Amniotic epithelial cell (primary cell): ENCODE measurements around the gene INPP4B.
"Not testable (repeated sequence)": the region's sequence is repeated elsewhere in the genome, so short reads cannot be mapped to it uniquely, and the experiment has no call there.

ENCODE experiments used
- DNase-seq: peaks from one replicate; pipeline ENCODE4 v3.0.0-alpha.2; 2010; ENCODE audit warnings: low read depth

INPP4B gene

DNA sequence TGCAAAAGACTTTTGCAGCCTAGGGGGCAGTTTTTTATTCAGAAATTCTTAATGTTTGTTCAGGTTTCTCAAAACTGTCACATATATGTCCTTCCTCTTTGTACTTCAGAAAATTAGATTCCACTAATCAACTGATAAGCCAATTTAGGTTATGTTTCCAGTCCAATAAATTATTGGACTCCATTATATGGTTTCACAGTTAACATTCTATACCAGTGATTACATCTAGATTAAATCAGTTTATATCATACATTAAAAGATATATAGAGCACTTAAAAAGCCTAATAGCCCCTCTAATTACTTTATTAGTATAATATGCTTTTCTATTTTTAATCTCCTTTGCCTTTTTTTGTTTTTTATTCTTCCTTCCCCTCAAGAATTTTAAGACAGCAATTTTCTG, 434.1 kb downstream of the INPP4B start:
- DNase-seq, result no peak

DNA sequence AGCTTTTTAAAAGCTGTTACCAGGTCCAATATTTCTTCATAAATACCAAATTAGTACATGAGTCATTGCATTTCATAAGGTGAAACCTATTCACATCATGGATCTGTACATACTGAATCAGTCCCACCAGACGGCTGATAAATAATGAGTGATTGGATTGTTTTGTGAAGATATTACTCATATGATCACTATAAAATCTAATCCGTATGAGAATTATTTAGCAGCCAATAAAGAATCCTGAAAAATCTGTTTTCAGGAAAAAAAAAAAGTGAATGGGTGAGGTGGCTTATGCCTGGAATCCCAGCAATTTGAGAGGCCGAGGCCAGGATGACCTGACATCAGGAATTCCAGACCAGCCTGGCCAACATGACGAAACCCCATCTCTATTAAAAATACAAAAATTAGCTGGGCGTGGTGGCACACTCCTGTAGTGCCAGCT, 438.1 kb downstream of the INPP4B start:
- DNase-seq, result peak; percentile 63

DNA sequence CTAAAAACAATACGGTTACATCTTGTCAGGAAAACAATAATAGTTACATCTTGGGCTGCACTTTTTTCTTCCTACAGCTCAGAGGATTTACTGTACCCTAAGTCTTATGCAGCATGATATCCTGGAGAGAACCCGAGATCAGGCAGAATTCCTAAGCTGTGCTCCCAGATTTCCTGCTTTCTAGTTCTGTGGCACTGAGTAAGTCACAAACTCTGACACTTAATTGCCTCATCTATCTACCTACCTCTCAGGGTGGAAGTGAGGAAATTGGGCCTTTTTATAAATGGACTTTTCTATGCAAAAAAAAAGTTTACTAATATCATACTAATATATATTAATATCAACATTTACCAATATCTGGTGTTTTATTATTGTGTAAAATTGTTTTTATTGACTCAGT, 438.5 kb downstream of the INPP4B start:
- DNase-seq, result peak; percentile 56

DNA sequence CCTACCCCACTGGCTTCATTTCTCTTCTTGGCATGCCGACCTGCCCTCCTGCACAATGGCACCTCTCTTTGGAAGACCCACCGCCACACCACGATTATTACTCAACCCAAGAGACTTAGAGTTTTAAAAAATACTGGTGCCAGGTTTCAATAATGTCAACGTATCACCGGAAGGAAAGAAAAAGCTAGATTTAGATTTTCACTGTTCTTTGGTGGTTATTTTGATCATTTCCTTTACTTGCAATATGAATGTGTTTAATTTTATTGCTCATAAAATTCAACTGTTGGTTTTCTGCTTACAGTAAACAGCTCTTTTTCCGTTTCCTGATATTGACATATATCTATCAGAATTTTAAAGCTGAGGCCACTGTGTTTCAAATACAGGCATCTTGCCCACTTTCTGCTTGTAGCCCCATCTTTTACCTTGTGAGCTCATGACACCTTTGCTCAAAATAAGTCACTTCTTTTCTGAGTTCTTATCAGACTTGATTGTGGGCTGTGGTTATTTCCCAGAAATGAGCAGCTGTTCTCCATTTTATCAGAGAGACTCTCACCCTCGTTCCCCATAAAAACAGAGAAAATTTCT, 439.1 kb downstream of the INPP4B start:
- DNase-seq, result peak; percentile 36

DNA sequence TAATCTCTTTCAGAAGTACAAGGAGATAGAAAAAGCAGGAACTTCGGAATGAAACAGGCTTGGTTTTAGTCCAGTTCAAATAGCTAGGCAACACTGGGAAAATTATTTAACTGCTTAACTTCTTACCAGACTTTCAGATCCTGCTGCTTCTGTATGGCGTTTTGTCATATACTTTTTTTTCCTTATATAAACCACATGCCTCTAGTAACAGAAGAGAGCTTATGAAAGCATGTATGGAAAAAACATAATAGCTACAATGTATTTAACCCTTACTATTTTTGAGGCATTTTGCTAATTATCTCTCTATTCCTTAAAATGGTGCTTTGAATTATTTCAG, 439.6 kb downstream of the INPP4B start:
- no peak for DNase-seq

DNA sequence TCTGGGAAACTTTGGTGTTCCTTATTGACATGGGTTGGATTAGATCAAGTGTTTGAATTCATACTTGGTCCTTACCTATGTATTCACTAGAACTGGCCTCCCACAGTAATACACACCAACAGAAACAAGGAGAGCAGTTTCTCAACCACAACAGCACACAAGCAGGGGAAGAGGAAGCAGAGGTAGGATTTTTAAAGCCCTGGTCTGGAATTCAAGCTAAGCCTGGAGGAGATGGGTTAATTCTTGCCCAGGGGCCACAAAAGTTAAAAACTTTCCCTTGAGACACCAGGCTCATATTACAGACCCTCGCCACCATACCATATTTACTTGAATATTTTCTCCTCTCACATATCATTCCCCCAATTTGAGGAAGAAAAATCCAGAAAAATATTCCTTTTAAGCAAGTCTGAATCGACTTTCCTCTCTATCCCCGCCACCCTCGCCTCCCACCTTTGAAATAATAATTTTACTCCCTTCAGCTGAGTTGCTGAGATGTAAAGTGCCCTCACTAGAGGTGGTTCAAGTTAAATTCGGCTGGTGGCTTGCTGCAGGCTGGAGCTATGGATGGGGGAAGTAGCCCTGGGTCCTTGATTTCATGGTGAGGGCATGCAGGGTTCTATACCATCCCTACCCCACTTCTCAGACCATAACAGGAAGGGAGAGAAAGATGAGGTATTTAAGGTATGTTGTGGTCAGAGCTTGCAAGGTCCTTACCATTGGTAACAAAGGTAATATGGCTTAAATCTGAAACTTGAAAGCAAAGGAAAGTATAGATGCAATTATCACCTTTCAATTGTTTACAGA, 440.2 kb downstream of the INPP4B start:
- peak; percentile 45 for DNase-seq

DNA sequence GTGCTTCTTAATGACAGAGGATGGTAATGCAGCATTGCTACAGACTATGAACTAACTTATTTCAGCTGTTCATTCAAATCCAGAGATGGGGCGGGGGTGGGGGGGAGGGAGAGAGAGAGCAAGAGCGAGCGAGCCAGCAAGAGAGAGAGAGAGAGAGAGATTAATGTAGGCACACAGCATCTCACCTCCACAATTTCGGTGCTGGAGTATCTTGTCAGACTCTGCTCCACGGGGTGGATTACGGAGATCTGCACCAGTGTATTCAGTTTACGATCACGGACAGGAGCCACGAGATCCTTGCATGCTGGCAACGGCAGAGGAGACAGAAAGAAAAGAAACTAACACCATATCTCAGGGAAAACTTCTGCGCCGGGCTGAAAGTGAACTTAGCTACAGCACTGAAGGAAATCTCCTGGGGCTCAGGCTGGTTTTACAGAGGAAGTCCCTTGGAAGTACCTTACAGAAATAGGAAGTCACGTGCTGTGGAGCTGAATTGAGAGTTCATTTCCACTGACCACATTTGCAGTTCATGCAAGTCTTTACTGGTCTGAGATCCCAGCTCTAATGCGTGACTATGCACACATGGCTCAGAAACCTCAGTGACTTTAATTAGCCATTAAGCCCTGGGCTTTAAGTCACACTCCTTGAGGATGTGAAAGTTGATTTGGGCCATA, 440.9 kb downstream of the INPP4B start:
- peak; percentile 67 for DNase-seq

DNA sequence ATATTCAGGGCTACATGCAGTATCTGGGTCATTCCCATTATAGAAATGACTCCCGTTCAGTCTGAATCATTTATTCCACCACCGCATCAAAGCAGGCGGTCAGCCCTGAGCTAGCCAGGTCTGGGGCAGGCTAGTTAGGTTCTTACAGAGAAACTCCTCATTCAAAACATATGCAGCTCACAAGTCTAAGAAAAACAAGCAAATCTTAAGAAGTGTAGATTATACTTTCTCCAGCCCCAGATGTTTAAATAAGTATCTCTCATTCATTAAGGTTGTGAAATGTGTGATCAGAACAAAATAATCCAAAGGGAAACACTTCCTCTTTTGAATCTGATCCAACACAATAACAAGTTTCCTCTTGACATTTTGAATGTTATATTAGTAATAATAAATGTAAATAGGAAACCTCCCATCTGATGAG, 441.9 kb downstream of the INPP4B start:
- peak; percentile 58 for DNase-seq

DNA sequence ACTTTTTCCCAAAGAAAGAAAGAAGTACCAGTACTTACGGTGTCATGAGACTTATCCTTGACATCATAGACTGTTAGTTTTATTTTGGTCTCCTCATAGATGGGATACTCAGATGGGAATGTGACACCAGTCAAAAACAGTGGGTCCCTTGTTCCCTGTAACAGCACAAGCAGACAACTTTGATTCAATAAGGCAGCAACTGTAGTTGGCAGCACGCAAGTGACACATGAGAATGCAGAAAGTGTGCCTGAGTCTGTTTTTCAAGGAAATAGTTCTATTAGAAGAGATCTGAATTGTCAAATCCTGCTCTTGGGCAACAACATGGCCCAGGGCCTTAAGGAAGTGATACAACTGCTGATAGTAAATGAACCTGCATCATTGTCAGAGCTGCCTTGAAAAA, 443.2 kb downstream of the INPP4B start:
- DNase-seq, result peak; percentile 31

DNA sequence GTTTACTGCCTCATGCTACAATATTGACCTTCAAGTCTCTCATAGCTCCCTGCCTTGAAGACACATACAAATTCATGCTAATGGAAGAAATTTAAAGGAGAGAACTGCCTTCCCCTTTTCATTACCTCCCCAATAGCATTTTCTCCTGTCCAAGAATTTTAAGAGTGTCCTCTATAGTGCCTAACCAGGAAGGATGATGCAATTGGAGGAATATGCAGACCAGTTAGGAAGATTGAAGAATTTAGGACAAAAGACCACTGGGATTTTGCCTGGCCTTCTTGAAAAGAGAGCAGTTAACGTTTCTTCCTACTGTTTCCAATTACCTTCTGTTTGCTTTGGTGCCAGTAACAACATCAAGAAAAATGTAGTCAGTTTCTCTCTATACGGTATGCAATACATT, 443.9 kb downstream of the INPP4B start:
- no peak for DNase-seq

DNA sequence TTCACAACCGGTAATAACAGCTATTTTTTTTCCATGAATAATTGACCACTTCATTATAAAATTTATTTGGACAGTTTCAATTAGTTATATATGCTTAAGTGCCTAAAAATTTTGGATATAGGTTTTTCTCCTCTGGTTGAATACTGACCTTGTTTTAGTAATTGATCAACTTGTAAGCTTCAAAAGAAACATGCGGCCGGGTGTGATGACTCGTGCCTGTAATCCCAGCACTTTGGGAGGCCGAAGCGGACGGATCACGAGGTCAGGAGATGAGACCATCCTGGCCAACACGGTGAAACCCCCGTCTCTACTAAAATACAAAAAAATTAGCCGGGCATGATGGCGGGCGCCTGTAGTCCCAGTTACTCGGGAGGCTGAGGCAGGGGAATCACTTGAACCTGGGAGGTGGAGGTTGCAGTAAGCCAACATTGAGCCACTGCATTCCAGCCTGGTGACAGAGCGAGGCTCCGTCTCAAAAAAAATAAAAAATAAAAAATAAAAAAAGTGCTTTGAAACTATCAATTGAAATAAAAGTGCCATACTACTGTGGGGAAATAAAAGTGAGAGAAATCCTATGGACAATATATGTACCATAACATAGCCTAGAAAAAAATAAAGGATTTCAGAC, 448.6 kb downstream of the INPP4B start:
- DNase-seq, result not testable (repeated sequence)

DNA sequence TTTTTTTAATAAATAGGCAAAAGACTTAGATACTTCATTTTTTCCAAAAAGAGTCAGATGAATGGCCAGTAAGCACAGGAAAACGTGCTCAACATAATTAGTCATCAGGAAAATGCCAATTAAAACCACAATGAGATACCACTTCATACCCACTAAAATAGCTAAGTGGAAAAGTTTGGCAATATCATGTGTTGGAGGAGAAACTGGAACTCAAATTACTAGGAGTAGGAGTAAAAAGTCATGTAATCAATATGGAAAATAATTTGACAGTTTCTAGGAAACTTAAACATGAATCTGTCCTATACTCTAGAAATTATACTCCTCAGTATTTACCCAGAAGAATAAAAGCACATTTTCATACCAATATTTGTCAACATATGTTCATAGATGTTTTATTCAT, 449.8 kb downstream of the INPP4B start:
- peak; percentile 44 for DNase-seq

DNA sequence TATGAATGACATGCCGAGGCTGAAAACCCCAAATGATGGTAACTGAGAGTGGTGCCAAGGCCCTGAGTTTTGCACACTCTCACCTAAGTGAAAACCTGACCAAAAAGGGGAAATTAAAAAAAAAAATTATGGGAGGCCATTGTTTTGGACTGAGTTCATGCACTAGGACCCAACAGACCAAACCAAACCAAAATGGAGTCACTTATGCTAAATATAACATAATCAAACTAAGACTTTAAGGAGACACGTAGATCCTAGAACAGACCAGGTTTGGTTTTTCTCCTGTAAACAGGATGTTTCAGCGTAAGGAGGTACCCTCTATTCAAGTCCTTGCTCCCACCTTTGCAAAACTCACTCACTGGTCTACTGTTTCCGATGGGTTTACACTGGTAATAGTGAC, 453.0 kb downstream of the INPP4B start:
- no peak for DNase-seq

DNA sequence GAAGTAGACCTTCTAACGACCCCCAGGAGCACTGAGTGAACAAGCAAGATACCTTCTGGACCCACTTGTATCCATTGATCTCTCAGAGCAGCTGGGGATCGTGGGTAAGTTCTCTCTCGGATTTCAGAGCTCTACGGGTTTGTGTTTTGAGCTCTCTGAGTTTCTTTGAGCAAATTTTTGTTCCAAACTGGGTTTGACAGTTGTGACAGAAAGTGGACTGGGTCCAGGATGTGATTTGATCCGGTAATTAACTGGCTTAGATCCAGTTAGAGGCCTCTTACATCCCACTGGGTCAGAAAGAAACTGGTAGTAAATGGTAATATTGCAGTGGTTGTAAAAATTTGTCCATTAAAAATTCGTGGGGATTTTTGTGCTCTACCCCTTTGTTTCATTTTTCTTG, 459.2 kb downstream of the INPP4B start:
- DNase-seq, result no peak

DNA sequence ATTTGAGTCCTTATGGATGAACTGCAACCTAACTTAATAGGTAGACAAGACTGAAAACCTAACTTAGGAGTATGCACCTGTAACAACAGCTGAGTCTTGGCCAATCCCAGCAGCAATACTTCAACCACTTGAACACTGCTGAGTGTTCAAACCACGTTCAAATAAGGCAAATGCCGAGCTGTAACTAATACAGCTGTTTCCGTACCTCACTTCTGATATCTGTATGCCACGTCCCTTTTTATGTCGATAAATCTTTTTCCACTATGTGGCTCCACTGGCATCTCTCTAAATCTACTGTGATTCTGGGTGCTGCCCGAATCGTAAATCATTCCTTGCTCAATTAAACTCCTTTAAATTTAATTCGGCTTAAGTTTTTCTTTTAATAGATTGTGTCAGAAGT, 459.7 kb downstream of the INPP4B start:
- DNase-seq, result no peak

DNA sequence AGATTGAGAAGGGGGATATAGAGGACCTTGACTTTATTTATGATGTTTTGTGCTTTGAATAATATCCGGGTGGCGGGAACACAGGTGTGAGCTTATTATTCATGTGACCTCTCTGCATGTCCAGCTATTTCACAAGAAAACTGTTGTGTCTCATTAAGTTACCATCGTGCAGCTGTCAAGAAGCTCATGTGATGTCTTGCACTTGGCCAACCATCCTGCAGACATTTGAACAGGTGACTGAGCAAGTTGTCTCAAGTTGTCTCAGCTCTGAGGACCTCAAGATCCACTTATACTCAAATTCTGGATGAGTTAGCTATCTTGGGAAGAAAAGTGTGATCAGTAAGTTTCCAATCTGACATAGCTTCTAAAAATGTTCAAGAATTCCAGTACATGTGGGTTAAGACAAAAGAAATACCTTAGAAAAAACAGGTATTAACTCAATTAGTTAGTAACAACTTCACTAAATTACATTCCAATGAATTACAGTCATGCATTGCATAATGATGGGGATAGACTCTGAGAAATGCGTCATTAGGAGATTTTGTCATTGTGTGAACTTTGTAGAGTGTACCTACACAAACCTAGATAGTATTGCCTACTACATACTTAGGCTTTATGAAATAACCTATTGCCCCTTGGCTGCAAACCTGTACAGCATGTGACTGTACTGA, 462.2 kb downstream of the INPP4B start:
- no peak for DNase-seq

DNA sequence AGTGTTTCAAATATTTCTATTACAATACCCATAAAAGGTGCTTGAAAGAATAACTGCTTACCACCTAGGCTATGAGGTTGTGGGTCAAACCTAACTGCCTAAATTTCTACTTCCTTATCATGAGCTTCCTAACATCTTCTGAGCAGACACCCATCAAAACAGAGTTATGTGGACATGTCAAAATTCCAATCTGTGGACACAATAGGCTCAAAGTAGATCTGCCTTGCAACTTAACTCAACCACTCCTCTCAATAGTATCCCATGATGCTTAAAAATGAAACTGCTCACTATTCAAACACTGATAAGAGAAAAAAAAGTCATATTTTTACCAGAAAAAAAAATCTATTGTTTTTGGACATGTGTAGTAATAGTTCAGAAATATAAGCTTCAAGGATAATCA, 462.7 kb downstream of the INPP4B start:
- DNase-seq, result no peak

DNA sequence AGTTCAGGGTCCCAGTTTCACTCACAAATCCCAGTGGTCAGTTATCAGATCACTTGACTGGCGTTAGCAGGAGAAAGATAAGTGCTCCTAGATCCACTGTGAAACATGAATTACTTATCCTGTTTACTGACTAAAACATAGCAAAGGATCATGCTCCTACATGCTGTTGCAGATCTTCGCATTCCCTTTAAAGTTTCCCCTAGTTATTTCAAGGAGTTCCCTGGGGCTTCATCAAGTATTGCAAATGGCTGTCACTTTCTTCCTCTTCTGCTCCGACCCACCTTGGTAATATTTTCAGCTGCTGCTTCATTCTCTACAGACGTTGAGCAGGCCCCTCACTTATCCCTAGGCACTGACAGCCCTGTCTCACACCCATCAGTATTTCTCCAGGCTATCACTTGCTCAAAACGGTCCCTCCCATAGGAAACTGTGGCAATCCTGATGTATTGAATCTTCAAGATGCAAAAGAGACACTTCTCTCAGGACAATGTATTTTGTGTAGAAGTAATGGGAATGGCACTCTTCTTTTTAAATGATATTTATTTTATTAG, 466.0 kb downstream of the INPP4B start:
- DNase-seq, result peak; percentile 17

DNA sequence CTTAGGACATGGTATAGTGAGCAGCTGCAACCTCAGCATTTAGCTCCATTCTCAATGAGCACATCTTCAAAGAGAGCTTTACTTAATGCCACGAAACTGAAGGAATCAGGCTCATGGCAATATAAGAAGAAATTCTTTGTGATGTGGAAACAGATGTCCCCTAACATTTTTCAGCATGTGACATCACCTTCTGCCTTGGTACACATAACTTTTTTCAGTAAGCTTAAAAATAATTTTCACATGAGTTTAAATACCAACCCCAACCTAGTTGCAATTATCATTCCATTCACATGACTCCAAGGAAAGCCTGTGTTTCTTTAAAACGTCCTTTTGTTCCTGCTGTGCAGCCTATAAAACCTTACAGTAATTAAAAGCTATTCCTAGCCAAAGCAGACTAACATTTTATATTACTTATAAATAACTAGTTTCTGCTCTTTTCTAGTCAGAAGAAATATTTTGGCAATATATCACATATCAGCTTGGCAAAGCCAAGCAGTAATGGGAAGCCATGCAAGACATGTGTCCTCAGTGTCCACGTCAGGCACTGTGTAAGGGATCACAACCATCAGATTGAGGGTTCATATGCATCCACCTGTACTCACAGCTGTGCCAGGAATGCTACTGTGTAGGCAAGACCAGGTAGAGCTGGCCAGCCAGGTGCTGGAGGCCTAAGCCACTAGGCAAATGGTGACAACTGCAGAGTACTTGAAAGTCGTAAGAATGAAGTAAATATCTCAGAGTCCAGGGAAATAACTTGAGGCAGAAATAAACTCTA, 466.6 kb downstream of the INPP4B start:
- peak; percentile 75 for DNase-seq

DNA sequence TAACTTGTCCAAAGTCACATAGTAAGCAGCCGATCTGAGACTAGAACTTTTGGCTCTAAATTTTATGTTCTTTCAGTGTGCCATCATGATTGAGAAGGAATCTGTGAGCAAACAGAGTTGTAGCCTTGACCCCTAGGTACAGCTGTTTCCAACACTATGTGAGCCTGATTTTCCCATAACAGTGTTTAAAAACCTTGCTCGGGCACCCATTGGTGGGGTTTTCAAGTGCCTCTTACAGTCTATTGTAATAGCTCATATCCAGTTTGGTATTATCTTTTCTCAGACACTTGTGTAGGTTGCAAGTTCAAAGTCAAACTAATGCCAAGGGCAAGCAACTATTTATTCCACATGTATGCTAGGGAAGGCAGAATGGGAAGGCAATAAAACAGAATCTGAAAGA, 467.9 kb downstream of the INPP4B start:
- no peak for DNase-seq
